Nephron (organoid): Measurements from ENCODE around the gene KSR2.

Experiments
- H3K27ac Mint-ChIP-seq, 3 experiments: 2 replicates each; pipeline ENCODE4 v1.8.0; 2020; ENCODE audit warnings: mixed read lengths in 3 of 3, mild to moderate bottlenecking in 2 of 3, moderate library complexity in 1 of 3
- H3K27me3 Mint-ChIP-seq: 2 replicates; pipeline ENCODE4 v1.8.0; 2021; ENCODE audit warnings: low read depth, mild to moderate bottlenecking, moderate library complexity, mixed read lengths
- H3K36me3 Mint-ChIP-seq: 2 replicates; pipeline ENCODE4 v1.8.0; 2020; ENCODE audit warnings: low read depth, mixed read lengths
- H3K4me1 Mint-ChIP-seq: 2 replicates; pipeline ENCODE4 v1.8.0; 2020; ENCODE audit warnings: mixed read lengths
- H3K4me3 Mint-ChIP-seq, 3 experiments: 2 replicates each; pipeline ENCODE4 v1.8.0; 2020; ENCODE audit warnings: mild to moderate bottlenecking in 3 of 3, mixed read lengths in 3 of 3, moderate library complexity in 2 of 3
- H3K9me3 Mint-ChIP-seq: 2 replicates; pipeline ENCODE4 v1.8.0; 2020; ENCODE audit warnings: mixed read lengths
- CTCF ChIP-seq, 3 experiments: fragments of 200-600 bp; sonication (generic); IDR thresholded peaks; one replicate each; pipeline ENCODE4 v1.5.0; 2021; ENCODE audit warnings: antibody characterized with exemption in 3 of 3; ENCODE audit not compliant: unreplicated experiment in 3 of 3

The KSR2 gene

GRCh38 chr12:117967043-117967442 lies 1.7 kb downstream of the KSR2 start:
- no peak for TF ChIP-seq CTCF (IDR thresholded peaks at IDR 0.05; ENCODE audit: unreplicated experiment in 3 of 3)
- H3K9me3 Mint-ChIP-seq: peaks cover 14% of the 10 kb centered on the region
- peak overlapping the region; percentile 1 to 67 (median 63) for H3K4me3 Mint-ChIP-seq
- peaks cover 4% of the 10 kb centered on the region for H3K4me1 Mint-ChIP-seq
- peaks cover 84% of the 10 kb centered on the region for H3K27me3 Mint-ChIP-seq
- peaks cover 12% of the 10 kb centered on the region for H3K36me3 Mint-ChIP-seq
- no peak overlapping the region for H3K27ac Mint-ChIP-seq

GRCh38 chr12:117966511-117966910 lies 2.3 kb downstream of the KSR2 start:
- peaks cover 8% of the 10 kb centered on the region for H3K36me3 Mint-ChIP-seq
- peaks cover 8% of the 10 kb centered on the region for H3K9me3 Mint-ChIP-seq
- H3K4me3 Mint-ChIP-seq: no peak overlapping the region
- peaks cover 4% of the 10 kb centered on the region for H3K4me1 Mint-ChIP-seq
- TF ChIP-seq CTCF (IDR thresholded peaks at IDR 0.05; ENCODE audit: unreplicated experiment in 3 of 3): no peak
- H3K27me3 Mint-ChIP-seq: peaks cover 80% of the 10 kb centered on the region
- H3K27ac Mint-ChIP-seq: no peak overlapping the region

- no peaks in the 10 kb centered on the region for H3K36me3 Mint-ChIP-seq
- no peak overlapping the region for H3K27ac Mint-ChIP-seq
- H3K9me3 Mint-ChIP-seq: no peaks in the 10 kb centered on the region
- no peaks in the 10 kb centered on the region for H3K4me1 Mint-ChIP-seq
- H3K27me3 Mint-ChIP-seq: peaks cover 66% of the 10 kb centered on the region
- no peak overlapping the region for H3K4me3 Mint-ChIP-seq
- TF ChIP-seq CTCF (IDR thresholded peaks at IDR 0.05; ENCODE audit: unreplicated experiment in 3 of 3): no peak
Measured at GRCh38 chr12:117963836-117964235, 5.0 kb downstream of the KSR2 start.

GRCh38 chr12:117936722-117937484 lies 31.9 kb downstream of the KSR2 start:
- Mint-ChIP-seq H3K36me3 (no peaks in the 10 kb centered on the region), H3K27ac (no peak overlapping the region), H3K27me3 (no peaks in the 10 kb centered on the region), H3K4me3 (no peak overlapping the region), H3K9me3 (no peaks in the 10 kb centered on the region), H3K4me1 (no peaks in the 10 kb centered on the region)
- TF ChIP-seq CTCF (IDR thresholded peaks at IDR 0.05; ENCODE audit: unreplicated experiment in 3 of 3): no peak

GRCh38 chr12:117933545-117933944 lies 35.2 kb downstream of the KSR2 start:
- Mint-ChIP-seq H3K4me1 (no peaks in the 10 kb centered on the region), H3K9me3 (no peaks in the 10 kb centered on the region), H3K4me3 (no peak overlapping the region), H3K27ac (no peak overlapping the region), H3K36me3 (no peaks in the 10 kb centered on the region), H3K27me3 (peaks cover 3% of the 10 kb centered on the region)
- TF ChIP-seq CTCF (IDR thresholded peaks at IDR 0.05; ENCODE audit: unreplicated experiment in 3 of 3): no peak

- Mint-ChIP-seq H3K36me3 (no peaks in the 10 kb centered on the region), H3K4me1 (no peaks in the 10 kb centered on the region), H3K27ac (no peak overlapping the region), H3K4me3 (no peak overlapping the region), H3K27me3 (peaks cover 7% of the 10 kb centered on the region), H3K9me3 (no peaks in the 10 kb centered on the region)
- TF ChIP-seq CTCF (IDR thresholded peaks at IDR 0.05; ENCODE audit: unreplicated experiment in 3 of 3): no peak
Measured at GRCh38 chr12:117926391-117926899, 42.3 kb downstream of the KSR2 start.
